Measurements from ENCODE around the gene C16orf96. TPM values are rescaled to one million over a fixed set of nuclear protein-coding genes. Genes with fewer than 3 reads are reported as not detected.

The C16orf96 gene
- total RNA-seq, 3 donors from 2014 or later: not detected

DNA sequence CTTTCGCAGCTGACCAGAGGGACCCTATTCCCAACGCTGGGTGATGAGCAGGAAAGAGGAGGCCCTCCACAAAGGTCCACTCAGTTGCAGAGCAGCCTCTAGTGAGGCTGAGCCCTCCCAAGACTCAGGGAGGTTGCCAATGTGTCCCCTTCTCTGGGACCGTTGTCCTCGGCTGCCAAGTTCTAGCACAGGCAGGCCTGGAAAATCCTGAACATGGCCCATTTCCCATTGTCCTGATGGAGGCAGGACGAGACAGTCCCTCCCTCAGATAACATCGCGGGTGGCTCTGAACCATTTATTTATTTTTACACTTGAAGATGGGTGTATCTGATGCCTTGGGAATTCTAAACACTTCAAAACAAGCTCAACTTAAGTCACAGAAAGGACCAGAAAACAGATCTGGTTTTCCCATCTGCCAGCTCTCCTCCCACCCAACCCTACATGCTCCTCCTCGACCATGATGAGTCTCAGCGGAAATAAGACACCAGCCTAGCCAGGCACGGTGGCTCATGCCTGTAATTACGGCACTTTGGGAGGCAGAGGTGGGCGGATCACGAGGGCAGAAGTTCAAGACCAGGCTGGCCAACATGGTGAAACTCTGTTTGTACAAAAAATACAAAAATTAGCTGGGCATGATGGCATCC, 30.4 kb upstream of the C16orf96 start:
- H3K36me3 ChIP-seq (ENCODE audit: low read depth): no peaks in the 10 kb centered on the region
- intact Hi-C loops (cut with DNase I, micrococcal nuclease): no loop called here
- no peak overlapping the region for H3K4me3 ChIP-seq

DNA sequence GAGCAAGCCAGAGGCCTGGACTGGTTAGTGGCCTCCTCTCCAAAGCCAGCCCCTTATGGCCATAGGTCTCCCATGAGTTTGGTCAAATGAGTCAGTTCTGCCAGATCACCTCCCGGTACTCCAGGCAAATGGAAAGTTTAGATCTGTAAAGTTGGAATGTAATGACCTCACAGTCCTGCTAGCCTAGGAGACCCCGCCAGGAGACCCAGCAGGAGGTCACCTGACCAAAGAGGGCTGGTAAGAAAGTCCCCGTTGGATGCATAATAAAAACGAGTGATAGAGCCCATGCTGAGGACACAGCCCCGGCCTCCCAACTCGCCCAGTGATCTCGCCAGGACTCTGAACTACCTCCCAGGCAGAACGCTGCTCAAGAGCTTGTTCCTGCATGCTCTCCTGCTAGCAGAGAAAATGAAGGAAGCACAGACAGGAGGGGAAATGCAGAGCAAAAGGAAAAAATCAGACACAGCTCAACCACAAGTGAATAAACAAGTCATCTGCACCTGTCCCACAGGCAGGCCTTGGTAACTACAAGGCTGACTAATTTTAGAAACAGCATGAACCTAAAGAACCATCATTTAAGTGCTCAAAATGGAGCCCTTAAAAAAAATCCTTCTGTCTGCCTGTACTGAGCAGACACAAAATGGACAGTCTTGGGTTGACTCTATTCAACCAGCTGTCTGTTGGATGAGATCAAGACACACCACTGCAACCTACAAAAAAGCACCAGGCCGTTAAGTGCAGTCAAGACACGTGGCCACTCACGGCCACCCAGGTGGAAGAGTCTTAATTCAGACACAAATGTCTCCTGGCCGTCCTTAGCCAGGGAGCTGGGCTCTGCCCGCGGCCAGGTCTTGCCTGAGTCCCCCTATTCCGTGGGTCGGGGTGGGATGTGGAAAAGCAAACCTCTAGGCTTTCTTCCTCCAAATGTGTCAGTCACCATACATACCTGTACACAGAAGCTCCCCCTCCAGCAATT, 26.8 kb upstream of the C16orf96 start:
- TF ChIP-seq, protein P1, sequence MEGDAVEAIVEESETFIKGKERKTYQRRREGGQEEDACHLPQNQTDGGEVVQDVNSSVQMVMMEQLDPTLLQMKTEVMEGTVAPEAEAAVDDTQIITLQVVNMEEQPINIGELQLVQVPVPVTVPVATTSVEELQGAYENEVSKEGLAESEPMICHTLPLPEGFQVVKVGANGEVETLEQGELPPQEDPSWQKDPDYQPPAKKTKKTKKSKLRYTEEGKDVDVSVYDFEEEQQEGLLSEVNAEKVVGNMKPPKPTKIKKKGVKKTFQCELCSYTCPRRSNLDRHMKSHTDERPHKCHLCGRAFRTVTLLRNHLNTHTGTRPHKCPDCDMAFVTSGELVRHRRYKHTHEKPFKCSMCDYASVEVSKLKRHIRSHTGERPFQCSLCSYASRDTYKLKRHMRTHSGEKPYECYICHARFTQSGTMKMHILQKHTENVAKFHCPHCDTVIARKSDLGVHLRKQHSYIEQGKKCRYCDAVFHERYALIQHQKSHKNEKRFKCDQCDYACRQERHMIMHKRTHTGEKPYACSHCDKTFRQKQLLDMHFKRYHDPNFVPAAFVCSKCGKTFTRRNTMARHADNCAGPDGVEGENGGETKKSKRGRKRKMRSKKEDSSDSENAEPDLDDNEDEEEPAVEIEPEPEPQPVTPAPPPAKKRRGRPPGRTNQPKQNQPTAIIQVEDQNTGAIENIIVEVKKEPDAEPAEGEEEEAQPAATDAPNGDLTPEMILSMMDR (IDR thresholded peaks at IDR 0.05): no peak
- no peaks in the 10 kb centered on the region for H3K36me3 ChIP-seq (ENCODE audit: low read depth)
- no peak for DNase-seq
- intact Hi-C loops (cut with DNase I, micrococcal nuclease): no loop called here
- no peaks in the 10 kb centered on the region for H3K4me1 ChIP-seq (ENCODE audit: low read depth)
- ATAC-seq: peak; percentile 38
- H3K4me3 ChIP-seq: no peak overlapping the region
- H3K9me3 ChIP-seq: no peaks in the 10 kb centered on the region

More for the DNA sequence above, 30.4 kb upstream of the C16orf96 start:
- Histone ChIP-seq H3K9me3 (no peaks in the 10 kb centered on the region), H3K4me1 (ENCODE audit: low read depth) (no peaks in the 10 kb centered on the region)
- ATAC-seq (no peak), DNase-seq (peak in 1 of 3 donors; percentile 25)
- TF ChIP-seq, protein P1 (IDR thresholded peaks at IDR 0.05): no peak

DNA sequence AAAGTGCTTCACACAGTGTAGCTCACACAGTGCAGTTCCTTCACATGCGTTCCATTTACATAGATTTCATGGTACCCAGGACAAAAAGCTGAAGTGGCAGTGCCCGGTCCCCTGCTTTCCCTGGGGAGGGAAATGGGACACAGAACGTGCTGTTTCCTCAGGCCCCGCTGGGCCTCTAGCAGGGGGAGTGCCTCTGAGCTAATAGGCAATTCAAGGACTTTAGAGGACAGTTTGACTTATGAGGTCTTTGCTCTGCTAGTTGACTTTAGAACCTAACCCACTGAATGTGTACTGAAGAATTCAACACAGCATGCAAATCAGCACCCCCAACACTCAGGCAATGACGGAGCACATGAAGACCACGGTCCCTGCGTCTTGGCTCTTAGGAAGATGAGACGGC, 24.3 kb upstream of the C16orf96 start:
- H3K4me1 ChIP-seq (ENCODE audit: low read depth): no peaks in the 10 kb centered on the region
- H3K9me3 ChIP-seq: no peaks in the 10 kb centered on the region
- intact Hi-C loops (cut with DNase I, micrococcal nuclease): no loop called here
- no peaks in the 10 kb centered on the region for H3K36me3 ChIP-seq (ENCODE audit: low read depth)
- ATAC-seq (no peak), DNase-seq (no peak)
- H3K4me3 ChIP-seq: no peak overlapping the region
- TF ChIP-seq, protein P1 (IDR thresholded peaks at IDR 0.05): no peak

DNA sequence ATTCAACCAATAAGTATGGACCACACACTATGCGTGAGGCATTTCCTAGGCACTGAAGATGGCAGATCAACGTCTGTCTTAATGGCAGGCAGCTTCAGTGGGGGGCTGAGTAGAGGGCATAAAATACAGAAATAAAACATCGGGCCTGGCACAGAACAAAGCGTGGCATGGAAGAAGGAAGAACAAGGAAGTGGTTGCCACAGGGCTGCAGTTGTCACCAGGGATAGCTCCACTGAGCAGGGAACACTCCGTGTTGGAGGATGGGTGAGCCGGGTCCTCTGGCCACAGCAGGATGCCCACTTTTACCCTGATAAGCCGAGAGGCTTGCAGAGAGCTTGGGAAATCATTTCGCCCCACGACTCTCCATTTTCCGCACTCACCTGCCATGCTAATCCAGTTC, 23.9 kb upstream of the C16orf96 start:
- Histone ChIP-seq H3K36me3 (ENCODE audit: low read depth) (no peaks in the 10 kb centered on the region), H3K9me3 (no peaks in the 10 kb centered on the region), H3K4me1 (ENCODE audit: low read depth) (no peaks in the 10 kb centered on the region), H3K4me3 (no peak overlapping the region)
- TF ChIP-seq, protein P1 (IDR thresholded peaks at IDR 0.05): no peak
- no peak for DNase-seq
- intact Hi-C loops (cut with DNase I, micrococcal nuclease): no loop called here
- no peak for ATAC-seq

DNA sequence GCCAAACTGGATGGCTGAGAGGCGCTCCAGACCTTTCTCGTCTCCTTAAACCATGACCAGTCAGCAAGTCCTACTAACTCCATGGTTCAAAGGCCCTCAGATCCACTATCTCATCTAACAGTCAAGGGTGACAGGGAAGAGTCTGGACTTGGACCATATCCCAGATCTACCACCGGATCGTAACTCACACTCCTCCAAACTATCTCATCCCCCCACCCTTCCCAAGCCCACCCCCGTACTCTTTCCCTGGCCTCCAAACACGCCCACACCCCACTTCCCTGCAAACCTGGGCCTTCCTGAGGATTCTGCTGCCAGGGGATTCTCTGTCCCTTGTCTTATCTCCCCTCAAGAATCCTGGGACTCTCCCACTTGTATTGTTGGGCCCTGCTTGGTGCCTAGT, 22.6 kb upstream of the C16orf96 start:
- intact Hi-C loops (cut with DNase I, micrococcal nuclease): no loop called here
- TF ChIP-seq, protein P1 (IDR thresholded peaks at IDR 0.05): no peak
- no peak for DNase-seq

More for the DNA sequence above, 22.6 kb upstream of the C16orf96 start:
- Histone ChIP-seq H3K4me3 (no peak overlapping the region), H3K36me3 (ENCODE audit: low read depth) (no peaks in the 10 kb centered on the region), H3K4me1 (ENCODE audit: low read depth) (peaks cover 4% of the 10 kb centered on the region), H3K9me3 (no peaks in the 10 kb centered on the region)
- ATAC-seq: no peak
